IPS DF 19.7 (cell line): Measurements from ENCODE around the gene MTCL3.

Source experiments
- DNase-seq: peaks from one replicate; pipeline ENCODE4 v3.0.0-alpha.2; 2013; ENCODE audit warnings: low read depth, low spot score

The MTCL3 gene

DNA sequence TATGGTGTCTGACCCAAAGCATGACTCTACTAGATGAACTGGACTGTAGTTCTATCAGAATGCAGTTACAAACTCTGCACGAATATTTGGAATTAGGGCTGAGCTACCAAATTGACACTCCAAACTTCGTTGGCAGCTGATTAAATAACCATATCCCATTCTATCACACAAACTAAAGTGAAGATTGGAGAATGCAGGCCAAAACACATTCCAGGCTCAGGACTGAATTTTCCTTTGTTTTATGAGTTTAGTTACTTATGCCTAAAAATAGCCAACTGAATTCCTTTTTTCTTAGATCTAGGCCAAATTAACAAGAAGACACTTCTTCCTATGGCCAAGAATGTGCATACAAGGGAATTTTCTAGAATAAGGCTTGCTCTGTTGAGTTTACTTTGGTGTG, 50.2 kb downstream of the MTCL3 start:
- DNase-seq: no peak

DNA sequence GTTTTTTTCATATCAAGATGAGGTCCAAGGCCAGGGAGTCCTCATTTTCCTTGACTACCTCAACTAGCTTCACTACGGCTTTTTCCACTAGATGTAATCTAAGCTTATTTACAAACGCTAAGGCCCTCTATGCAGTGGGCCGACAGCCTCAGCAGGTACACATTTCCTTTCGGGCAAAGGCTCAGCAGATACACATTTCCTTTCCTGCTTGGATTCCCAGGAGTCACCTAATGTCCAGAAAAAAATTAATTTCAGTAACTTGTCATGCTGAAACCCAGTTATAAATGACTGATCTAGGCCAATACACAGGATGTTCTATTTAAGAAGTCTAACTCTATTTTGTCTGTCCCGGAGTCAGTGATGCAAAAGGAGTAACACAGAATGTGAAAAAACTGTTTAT, 52.7 kb downstream of the MTCL3 start:
- DNase-seq: no peak

DNA sequence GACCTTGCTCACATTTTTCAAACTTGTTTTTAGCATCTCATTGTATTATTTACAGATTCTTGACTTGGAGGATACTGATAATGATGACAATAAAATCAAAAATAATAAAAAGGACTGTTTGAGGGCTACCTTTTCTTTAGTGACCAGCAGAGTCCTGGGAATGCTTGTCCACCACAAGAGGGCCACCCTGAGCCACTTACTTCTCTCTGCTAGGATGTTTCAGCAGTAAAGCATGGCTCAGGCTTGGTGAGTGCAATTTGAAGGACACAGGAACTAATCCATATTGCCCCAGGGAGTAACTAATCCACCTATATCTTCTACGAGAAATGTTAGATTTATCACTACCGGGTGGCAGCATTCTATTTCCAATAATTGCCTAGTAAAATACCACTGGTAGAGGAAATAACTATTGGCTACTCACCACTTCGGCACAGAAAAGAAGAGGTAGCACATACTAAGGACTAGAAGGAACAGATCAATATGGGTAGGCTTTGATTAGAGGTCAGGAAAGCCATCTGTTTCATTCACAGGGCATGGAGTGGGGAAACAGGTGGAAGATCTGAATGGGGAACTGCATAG, 54.2 kb downstream of the MTCL3 start:
- peak; percentile 30 for DNase-seq

- no peak for DNase-seq
Observed at GRCh38 chr6:127464161-127464880, 54.8 kb downstream of the MTCL3 start.

GRCh38 chr6:127463056-127463455, 56.1 kb downstream of the MTCL3 start:
- no peak for DNase-seq

GRCh38 chr6:127462376-127462775, 56.8 kb downstream of the MTCL3 start:
- DNase-seq: no peak

DNA sequence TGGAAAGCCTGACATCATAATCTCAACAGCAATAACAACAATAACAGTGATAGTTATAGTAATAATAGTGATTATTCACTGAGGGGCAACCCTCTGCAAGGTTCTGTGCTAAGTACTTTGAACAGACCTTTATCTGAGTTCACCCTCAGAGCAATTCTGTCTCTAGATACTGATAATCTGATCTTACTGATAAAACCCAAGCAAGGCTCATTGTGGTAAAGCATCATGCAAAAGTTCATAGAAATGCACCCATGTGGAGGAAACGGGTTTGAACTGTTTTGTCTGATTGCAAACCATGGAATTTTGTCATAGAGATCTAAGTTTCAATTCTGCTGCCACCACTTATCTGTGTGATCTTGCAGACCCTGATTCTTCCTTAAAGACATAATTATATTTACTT, 58.7 kb downstream of the MTCL3 start:
- DNase-seq: no peak

DNA sequence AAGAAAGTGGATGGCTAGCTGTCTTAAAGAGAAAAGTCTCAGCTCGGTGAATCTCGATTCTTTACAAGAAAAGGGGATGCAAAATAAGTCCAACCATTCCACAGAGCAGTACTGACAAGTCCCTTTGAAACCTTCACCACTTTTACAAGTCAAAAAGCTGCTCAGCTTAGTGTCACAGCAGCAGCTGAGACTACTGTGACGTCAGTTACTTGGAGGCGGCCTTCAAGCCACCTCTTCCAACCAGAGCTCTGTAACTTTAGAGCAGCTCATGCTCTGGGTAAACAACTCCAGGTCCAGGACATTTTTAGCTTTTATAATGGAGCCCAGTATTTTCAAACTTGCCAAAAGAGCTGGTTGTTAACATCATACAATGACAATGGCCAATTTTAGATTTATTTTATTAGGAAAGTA, 59.9 kb downstream of the MTCL3 start, which contains the start of gene KIAA0408:
TSS of gene KIAA0408 (minus strand) at position 159 of the 411 bp plus-strand sequence. CDS start 5,408 bp downstream, outside the sequence.
- peak; percentile 60 for DNase-seq

DNA sequence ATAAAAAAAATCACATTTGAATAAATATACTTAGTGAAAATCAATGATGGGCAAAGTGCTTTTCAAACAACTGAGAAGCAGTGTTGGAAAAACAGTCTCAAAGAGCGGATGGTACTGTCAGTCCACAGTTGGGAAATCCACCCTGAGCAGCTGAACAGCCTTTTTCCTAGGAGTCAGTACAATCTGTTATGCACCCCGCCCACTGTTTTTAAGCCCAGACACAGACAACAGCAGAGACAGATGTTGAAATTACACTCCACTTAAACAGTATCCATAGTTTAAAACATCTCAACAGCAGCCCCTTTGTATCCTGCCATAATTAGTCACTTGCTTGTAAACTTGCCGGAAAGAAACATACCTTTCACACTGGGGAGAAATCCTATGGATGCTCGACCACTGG, 60.3 kb downstream of the MTCL3 start:
- no peak for DNase-seq

GRCh38 chr6:127458222-127458621, 60.9 kb downstream of the MTCL3 start:
- no peak for DNase-seq

DNA sequence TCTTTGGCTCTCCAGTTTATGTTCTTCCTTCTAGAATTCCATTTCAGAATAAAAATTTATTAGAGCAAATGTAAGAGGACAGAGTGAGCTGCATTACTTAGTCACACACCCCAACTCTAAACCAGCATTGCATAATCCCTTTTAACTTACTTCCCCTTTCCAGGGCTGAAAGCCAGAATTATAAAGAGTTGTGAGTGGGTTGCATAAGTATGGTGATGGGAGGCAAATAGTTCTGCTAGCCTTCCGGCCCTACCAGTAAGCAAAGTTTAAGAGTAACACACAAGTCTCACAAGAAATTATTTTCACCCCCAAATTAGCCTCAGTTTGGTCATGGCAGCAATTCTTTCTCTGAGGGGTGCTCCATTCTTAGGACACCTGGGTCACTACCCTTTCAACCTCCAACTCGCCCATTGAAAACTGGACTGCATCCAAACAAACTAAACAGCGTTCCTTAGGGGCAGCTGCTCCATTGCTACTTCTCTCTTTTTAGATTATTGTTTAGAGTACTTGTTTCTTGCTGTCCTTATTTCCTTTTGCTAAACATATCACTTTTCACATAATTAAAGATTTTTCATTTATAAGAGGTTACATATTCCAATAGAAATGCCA, 61.6 kb downstream of the MTCL3 start:
- DNase-seq: no peak

DNA sequence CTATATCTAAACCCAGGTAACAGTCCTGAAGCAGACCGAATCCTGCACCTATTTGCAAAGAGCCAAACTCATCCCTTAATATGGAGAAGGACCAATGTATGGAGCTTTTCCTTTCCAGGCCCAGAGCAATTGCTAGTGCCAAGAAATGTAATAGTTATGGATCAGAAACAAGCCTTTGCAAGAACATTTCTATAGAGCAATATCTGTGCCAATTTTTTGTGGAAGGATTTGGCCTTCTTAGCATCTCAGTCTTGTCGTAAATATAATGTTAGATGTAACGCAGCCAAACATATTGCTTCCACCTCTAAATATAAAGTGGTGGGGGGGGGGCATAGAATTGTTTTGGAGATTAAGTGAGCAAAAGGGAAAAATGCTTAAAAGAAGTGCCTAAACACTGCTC, 62.7 kb downstream of the MTCL3 start:
- DNase-seq: no peak

DNA sequence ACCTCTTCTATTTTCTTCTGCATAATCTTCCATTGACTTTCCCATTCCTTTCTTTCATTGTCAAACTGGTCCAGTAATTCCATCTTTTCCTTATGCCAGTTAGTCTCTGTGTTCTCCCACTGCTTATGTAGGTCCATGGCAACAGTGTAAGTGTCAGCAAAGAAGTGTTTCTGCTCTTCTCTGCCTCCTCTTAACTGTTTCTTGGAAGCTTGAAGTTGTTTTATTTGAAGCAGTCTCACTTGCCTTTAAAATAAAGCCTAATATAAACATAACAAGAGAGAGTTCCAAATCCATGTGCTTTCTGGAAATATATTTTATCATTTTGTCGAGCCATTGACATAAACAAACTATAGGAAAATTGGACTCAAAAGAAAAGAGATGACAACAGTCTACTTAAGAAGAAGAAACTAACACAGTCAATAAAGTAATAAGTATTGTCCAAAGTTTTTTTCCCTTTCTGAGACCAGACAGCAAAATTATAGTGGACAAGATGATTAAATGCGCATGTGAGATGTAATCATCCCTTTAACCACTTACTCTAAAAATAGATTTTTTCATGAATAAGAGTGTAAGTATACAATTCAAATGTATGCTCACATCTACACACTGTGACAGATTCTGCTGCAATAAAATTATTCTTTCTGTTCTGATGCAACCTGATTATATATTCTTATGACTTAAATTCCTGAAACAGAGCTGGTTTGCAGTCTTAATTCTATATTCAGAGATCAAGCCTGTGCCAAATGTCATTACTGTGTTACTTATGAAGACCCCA, 65.1 kb downstream of the MTCL3 start:
- DNase-seq: no peak

DNA sequence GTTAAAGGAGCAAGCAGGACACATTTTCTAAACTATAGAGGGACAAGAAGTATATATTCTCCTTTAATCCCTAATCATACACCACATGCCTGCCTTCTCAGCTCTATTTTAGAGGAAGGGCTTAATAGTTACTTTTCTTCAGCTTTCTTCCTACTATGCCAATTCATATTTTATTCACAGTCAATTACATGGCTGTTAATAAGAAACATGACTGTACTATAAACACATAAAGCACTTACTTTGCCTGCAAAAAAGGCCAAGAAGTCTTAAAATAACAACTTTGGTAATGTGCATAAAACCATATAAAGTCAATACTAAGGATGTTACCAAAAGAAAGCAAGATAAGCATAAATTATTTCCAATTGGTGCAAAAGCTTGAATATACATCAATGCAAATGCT, 66.3 kb downstream of the MTCL3 start:
- no peak for DNase-seq

GRCh38 chr6:127451388-127451787, 67.7 kb downstream of the MTCL3 start:
- no peak for DNase-seq

DNA sequence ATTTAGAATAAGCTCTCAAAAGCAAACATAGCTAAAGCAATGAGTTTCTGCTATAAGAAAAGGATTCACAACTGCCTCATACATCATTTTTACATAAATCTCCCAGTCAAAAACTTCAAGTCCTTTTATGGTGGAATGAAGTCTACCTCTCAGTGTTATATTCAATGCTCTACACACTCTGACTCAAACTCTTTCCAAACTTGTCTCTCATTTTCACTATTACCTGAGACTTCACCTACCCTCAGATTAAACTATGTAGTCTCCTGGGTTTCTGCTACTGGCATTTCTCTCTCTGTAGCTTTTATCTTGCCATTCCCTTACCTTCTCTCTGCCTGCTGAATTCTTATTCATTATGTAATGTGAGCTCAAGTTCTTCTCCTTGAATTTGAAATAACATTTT, 71.4 kb downstream of the MTCL3 start:
- DNase-seq: no peak

DNA sequence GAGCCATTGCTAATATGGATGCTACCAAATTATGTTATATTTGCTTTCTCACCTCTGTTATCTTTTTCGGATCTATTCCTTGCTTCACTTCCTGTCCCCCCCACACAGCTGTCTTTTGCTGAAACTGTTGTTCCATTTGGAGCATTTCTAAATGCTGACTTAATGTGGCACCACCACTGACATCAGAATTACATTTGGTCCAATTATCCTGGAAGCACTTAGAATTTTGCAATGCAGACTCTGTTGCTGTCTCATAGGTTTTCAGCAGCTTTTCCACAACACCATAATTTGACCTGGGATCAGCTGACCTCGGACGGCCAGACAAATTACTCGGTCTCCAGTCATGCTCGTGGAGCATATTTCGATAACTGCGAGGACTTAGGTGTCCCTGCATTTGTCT, 72.8 kb downstream of the MTCL3 start:
- DNase-seq: no peak

DNA sequence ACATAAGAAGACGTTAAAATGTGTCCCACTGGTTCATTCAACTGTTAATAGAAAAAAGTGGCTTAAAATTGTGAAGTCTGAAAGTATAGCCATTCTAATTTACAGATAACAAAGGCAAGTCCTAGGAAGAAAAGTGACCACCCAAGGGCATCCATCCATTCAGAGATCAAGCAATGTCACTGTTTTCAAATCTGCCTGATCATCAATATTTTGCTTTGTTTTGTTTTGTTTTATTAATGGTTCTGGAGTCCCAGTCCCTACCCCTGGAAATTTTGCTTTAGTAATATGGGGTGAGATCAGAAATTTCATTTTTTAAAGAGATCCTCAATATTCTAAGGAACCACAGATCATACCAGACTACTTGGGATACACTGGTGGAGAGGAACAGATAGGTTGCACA, 77.3 kb downstream of the MTCL3 start:
- no peak for DNase-seq

DNA sequence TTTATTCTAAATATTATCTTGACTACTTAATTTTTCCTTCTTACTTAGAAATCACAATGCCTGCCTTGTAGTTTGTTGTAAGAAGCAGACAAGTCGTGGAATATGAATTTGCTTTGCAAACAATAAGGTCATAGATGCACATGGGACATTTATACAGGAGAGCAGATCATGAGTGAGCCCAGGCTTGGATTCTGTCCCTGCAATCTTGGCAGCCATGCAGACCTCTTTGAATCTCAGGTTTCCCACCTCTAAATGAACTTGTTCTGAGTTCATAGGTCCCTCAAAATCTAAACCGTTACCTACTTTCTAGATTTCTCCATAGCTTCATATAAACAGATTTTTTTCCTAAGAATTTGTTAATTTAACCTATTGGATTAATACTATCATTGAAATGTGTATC, 79.4 kb downstream of the MTCL3 start:
- no peak for DNase-seq

DNA sequence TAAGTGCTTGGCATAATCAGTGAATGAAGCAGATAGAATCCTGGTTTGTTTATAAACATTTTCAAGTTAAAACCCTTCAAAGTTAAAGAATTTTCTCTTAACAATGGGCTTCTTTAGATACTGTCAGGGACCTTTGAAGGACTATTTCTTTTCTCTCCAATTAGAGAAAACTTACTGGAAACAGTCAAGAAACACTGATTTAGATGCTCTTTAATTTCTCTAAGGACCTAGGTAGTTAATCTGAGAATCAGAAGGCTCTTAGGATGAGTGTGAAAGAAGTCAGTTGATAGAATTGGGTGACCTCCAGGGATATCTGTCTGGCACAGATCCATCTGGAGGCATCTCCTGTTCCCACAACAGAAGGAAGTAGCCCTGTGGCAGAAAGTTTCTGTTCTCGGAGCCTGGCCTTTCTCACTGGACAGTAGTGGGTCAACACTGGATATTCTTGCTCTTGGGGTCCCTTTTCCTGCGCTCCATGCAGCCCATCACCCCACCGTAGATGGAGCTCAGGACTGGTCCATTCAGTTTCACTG, 82.5 kb downstream of the MTCL3 start:
- DNase-seq: no peak

- no peak for DNase-seq
Observed at GRCh38 chr6:127435626-127436220, 83.4 kb downstream of the MTCL3 start.

GRCh38 chr6:127434651-127435050, 84.5 kb downstream of the MTCL3 start:
- DNase-seq: no peak
